HL-60 (cell line): ENCODE results near the gene CHSY1.

ENCODE experiments used
- CTCF ChIP-seq: IDR thresholded peaks from one replicate; pipeline ENCODE4 v1.5.1; 2011; ENCODE audit warnings: low read length, control low read depth, inconsistent platforms; ENCODE audit not compliant: insufficient read depth
- GABPA ChIP-seq: IDR thresholded peaks from 2 replicates; pipeline ENCODE4 v1.6.1; 2012; ENCODE audit warnings: low read depth
- POLR2AphosphoS5 ChIP-seq: IDR thresholded peaks from 2 replicates; pipeline ENCODE4 v1.6.1; 2012; ENCODE audit warnings: low read depth
- REST ChIP-seq: IDR thresholded peaks from 2 replicates; pipeline ENCODE4 v1.6.1; 2012; ENCODE audit warnings: low read depth; ENCODE audit not compliant: insufficient replicate concordance
- SPI1 ChIP-seq: IDR thresholded peaks from 2 replicates; pipeline ENCODE4 v1.6.1; 2012; ENCODE audit warnings: low read depth, mild to moderate bottlenecking, borderline replicate concordance

- TF ChIP-seq CTCF (no peak), REST (no peak), GABPA (no peak), SPI1 (no peak), POLR2AphosphoS5 (no peak)
These were observed 109.8 kb downstream of the CHSY1 start for GRCh38 chr15:101141926-101142527.
